Measurements from ENCODE around the gene RRAGC. TPM values are rescaled to one million over a fixed set of nuclear protein-coding genes. Genes with fewer than 3 reads are reported as not detected.

RRAGC gene
- total and polyA plus RNA-seq, 9 of the 15 experiments (the other 6 are each of a cell fraction or from before 2014, with no cell fraction given) = 3.9 to 16.9 (median 10.9) TPM

DNA sequence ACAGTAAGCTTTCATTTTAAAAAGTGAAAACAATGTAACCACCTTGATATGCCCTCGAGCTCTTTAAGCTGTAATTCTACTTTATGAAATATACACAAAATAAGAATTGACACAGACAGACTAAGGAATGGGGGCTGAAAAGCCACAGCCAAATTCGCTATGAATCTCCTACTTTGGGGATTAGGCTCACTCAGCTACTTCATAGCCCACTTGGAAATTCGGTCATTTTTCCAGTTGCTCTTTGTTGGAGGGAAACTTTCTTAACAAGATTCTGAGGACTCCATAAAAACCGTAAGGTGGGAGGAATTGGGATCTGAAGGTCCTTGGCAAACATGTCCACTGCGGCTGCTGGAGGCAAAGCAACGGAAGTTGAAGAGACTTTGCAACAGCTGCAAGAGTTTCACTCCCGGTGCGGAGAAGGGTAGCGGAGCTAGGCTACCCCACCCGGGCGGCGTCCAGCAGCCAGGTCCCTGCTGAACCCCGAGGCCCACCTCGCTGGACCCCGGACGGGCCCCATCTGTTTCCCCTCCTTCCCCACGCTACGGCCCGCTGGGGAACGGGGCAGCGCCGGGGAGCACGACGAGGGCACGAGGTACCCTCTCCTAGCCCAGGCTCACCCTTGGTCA lies 12.9 kb upstream of the RRAGC start (continued):
- TF ChIP-seq, protein P1, sequence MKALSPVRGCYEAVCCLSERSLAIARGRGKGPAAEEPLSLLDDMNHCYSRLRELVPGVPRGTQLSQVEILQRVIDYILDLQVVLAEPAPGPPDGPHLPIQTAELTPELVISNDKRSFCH (CRISPR knock-in tag; IDR thresholded peaks at IDR 0.05) = no peak
- TF ChIP-seq, protein P1 (tag; IDR thresholded peaks at IDR 0.05) = 0 out of 2 replicates have a peak, but pooled peaks have one; percentile 52
- TF ChIP-seq SMAD4 (CRISPR knock-in tag; conservative IDR thresholded peaks at IDR 0.05) (0 out of 2 replicates have a peak, but pooled peaks have one; percentile 60), TOE1 (IDR thresholded peaks at IDR 0.05; ENCODE audit: borderline replicate concordance) (peak; percentile 20; the same call in 1 of the 2 replicates), TOE1 (CRISPR knock-in tag; IDR thresholded peaks at IDR 0.05; ENCODE audit: borderline replicate concordance, low read depth) (no peak), TBL1XR1 (IDR thresholded peaks at IDR 0.05; ENCODE audit: low read length in 2 of 2) (no peak), AFF4 (CRISPR knock-in tag; IDR thresholded peaks at IDR 0.05) (peak; percentile 30; the same call in 1 of the 2 replicates), HDAC8 (tag; IDR thresholded peaks at IDR 0.05) (no peak), GABPB1 (CRISPR knock-in tag; IDR thresholded peaks at IDR 0.05) (no peak), ETV1 (tag; conservative IDR thresholded peaks at IDR 0.05; ENCODE audit: low read depth) (peak; percentile 45; the same call in 1 of the 2 replicates), CHD1 (IDR thresholded peaks at IDR 0.05; ENCODE audit: low read length) (peak; percentile 67), PREB (CRISPR knock-in tag; IDR thresholded peaks at IDR 0.05) (0 out of 2 replicates have a peak, but pooled peaks have one; percentile 71), E2F6 (IDR thresholded peaks at IDR 0.05; ENCODE audit: borderline replicate concordance in 1 of 2, extremely low read depth in 1 of 2, insufficient read depth in 1 of 2, insufficient read length in 1 of 2, low read depth in 1 of 2, low read length in 1 of 2, poor library complexity in 1 of 2, severe bottlenecking in 1 of 2) (peak in 1 of 2 experiments; percentile 51)
